Activated T-cell treated with anti-CD3 and anti-CD28 coated beads for 48 hours (primary cell): ENCODE data around the gene RUNX2.

Experiments used
- DNase-seq: peaks from one replicate; pipeline ENCODE4 v3.0.0-alpha.2; 2020; ENCODE audit warnings: low read depth

The RUNX2 gene

DNA sequence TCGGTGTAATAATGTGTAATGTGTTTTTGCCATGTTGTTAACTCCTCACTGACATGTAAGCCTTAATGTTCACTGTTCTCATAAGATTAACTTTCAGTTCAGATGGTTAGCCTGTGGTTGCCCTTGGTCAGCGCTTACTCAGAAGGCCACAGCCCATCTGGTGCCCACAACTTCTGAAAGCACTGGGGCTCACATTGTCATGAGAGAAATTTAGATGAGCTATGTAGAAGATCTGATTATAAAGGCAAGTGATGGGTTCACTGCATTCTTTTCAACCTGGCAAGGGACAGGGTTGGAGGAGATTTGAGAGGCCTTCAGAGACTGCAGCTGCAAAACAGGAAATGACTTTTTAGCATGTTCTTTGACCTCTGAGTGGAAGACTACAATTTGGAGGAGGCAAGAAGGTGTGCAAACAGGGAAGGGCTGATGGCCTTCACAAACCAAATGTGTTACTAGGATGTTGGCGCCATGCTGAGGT is 291.9 kb downstream of the RUNX2 start:
- no peak for DNase-seq

DNA sequence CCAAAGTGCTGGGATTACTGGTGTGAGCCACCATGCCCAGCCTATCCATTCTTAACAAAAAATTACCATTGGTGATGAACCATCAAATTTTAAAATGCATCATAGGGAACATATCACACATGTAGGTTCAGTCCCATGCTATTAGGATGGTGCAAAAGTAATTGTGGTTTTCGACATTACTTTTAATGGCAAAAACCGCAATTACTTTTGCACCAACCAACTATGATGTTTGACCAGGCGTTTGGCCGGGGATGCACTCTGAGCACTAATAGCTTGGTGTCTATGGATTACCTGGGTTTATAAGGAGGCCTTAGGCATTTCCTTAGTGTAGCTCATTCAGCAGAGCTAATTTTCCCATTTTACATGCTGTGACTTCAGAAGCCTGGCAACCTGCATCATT is 296.1 kb downstream of the RUNX2 start:
- no peak for DNase-seq

DNA sequence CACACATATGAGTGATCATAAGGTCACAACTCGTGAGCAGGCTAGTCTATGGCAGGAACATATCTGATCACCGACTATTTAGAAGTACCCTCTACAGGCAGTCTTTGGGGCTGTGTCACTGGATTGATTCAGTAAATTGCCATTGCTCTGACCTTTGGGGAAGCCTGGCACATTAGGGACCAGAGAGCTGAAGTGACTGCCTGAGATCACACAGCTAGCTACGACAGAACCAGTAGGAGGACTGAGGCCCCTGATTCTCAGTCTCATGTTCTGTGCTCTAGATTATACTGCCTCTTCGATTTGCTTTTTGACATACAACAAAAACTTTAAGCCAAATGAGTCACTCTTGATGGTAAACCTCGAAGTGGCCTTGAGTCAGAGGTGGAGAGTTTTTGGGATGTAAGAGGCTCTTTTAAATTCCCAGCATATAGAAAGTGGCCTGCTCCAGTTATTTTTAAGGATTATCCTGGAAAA is 297.1 kb downstream of the RUNX2 start:
- peak; percentile 33 for DNase-seq

DNA sequence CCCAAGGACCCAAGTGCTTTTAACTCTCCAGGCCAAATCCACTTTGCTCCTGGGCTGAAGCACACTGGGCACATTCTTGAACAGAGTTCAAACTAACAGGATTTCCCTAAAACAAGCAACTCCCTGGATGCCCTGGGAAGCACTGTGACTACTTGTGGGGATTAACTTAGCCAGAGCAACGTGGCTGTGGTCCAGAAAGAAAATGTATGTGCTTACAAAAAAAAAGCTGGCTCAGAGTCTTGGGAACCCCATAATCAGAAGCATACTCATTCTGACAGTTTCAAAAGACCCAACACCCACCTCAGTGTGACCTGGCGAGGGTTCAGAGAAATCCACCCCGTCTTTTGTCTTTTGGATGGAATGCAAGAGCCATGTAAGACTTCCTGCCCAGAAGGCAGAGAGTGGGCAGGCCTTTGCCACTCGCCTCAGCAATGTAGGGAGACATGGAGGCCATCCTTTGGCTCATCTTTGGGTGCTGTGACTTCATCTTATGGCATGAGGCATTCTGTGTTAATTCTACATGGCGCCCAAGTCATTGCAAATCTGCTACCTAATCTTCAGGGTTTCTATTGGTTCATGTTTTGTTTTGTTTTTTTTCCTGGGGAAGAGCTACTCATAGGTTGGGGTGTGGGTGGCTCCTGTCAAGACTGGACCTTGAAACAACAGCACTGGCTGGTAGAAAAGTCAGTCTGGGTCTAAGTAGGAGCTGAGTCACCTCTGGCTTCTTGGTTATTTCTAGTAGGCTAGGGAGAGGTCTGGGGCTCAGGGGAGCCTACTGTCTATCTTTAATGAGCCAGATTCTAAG is 298.2 kb downstream of the RUNX2 start:
- peak; percentile 41 for DNase-seq

DNA sequence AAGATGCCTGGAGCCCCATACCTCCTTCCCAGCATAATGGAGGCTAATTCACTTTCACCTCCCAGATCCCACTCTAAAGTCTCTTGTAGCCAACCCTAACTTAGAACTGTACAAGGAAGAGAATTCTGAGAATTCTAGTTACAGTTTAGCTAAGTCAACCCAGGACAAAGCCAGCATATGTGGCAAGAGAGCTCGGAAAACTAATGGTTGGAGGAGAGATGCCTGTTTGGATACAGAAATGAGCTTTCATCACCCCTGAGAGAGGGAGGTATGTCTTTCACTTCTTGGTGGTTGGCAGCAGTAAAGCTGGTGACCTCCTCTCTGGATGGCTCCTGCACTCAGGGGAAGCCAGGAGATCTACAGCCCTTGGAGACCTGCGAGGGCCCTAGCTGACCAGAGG is 302.2 kb downstream of the RUNX2 start:
- no peak for DNase-seq

DNA sequence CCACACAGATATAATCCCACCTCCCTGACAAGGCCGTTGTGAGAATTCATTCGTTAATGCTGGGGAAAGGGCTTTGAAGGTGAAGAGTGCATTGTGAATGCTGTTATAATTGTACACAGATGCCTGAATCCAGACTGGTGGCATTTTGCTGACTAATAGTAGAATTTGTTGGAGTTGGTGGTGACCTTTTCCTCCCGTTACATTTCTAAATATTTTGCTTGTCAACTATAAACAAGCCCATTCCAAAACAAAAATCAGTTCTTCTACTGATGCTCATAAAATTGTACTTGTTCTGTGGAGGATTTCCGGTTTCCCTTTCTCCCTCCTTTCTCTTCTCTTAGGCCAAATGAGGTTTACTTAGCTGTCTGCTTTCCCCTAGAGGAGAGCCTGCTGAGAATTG is 302.7 kb downstream of the RUNX2 start:
- no peak for DNase-seq

DNA sequence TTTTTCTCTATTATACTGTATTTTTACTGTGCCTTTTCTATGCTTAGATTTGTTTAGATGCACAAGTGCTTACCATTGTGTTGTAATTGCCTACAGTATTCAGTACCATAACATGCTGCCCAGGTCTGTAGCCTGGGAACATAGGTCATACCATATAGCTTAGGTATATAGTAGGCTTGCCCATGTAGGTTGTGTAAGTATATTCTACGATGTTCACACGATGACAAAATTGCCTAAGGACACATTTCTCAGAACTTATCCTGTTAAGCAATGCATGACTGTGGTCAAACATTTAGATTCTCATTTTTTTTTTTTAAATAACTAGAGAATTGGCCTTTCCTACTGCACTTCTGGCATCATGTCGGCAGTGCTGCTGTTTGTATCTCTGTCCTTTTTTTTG is 303.3 kb downstream of the RUNX2 start:
- DNase-seq = no peak

DNA sequence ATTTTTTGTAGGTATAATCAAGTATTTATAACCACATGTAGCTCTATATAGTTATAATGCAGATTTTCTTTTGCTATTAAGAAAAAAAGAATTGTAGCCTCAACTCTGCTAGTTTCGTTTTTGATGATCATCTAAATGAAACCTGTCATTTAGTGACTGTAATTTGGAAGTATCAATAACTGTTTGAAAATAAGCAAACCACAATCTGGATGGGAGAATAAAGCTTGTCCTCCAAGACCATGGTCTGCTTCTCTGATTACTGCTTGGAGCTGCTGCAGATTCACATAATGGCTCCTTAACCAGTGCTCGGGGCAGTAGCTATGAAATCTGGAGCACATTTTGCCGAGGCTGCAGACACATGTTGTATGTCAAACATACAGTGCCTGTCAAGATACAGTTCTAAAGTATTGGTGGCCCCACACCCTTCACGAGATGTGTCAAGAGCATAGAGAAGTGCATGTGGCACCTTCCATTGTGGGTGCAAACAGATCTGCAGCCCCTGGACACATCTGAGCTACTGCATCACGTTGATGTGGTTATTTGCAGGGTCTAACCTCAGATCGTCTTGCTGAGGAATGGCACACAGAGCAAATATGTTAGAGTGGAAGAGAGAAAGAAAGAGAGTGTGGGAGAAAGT is 305.3 kb downstream of the RUNX2 start:
- DNase-seq = no peak

DNA sequence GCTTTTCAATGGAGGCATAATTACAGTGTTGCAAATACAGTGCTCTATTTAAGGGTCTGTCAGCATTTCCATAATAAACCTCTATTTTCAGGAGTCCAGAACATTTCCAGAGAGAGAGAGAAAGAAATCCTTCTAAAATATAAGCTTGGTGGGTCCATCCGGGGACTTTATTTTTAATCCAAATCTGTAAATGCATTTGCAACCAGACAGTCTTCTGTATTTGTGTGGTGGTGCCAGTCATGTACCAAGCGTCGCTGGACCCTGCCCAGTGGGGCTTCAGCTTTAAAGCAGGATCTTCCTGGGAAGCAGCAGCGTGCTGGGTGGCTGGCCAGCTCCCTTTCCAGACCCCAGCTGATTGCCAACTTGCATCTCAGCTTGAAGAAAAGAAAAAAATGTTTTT is 306.1 kb downstream of the RUNX2 start:
- no peak for DNase-seq

DNA sequence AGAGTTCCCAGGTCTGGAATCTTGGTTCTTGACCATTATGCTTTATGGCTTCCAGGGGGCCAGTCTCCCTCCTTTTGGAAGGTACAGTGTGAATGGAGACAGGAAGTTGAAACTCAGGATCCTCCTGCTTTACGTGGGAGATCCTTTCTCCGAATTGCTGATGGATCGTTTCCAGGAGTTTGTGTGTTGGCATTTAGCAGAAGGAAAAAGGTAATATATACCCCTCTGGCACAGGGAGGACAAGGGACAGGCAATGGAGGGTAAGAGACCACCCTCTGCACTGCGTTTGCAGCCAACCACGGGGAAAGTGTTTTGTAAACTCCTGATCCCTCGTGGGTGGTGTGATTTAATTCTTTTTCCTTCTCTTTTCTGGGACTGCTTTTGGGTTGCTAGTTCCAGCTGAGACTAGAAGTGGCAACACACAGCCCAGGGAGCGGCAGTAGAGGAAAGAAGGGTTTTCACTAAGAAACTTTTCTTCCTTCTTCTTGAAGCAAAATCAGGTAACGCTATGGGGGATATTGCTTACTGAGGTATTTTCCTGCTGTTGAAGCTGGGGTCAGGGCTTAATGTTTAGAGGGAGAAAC is 307.2 kb downstream of the RUNX2 start:
- no peak for DNase-seq

DNA sequence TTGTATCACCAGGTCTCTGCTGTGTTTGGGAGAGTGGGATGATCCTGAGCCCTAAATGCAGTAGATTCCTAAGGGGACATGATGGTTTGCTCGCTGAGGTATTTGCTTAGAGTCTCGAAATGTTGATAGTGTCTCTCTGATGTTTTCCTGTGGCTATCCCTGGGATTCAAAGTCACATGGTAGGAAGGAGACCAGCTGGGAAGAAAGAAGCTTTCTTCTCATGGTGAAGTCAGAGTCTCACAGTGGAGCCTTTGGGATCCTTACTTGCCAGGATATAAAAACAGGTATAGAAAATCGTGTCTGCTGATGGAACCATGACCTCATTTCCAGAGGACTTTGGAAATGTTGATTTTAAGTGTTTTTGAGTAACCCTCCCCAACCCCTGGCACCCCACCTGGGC is 308.9 kb downstream of the RUNX2 start:
- DNase-seq = no peak

DNA sequence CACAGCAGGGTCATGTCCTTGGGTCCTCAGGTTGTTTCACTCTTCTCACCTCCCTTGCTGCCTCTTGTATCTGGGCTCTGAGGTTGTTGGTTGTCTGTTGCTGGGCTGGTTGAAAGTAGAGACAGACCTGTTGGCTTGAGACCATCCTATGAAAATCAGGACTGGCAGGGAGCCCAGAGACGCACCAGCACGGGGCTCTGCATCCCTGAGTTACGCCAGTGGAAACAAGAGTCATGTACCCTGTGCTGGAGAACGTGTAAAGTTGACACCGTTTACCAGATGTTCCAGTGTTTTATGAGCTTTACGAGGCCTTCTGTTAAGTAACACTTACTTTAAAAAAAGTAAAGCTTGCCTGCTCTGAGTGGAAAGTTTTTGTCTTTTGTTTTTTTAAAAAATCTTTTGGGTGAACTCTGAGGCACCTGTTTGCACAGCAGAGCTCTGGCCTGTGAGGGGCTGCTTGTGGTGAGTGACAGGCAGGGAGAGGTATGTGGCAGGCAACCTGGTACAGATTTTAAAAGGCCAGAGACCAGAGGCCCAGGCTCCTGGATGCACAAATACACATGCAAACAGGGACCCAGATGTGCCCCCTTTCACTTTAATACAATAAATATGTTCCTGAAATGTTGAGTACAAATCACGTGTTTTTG is 309.6 kb downstream of the RUNX2 start:
- DNase-seq = no peak

DNA sequence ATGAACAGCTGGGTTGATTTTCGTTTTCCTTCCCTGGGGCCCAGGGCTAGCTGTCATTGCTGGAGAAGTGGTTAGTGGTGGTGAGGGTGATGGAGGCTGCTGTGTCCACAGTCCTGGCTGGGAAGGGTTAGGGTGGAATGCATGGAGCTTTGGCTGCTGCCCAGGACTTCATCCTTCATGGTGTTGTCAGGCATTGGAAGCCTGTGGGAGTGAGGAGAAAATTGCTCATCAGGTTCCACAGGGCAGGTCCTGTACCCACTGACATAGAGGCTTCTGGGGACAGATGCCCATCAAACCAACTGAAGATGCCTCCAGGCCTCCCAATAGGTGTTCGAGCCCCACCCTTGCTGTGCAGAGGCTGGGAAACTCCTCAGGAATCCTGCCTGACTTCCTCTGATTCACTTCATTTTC is 312.0 kb downstream of the RUNX2 start:
- DNase-seq = no peak

DNA sequence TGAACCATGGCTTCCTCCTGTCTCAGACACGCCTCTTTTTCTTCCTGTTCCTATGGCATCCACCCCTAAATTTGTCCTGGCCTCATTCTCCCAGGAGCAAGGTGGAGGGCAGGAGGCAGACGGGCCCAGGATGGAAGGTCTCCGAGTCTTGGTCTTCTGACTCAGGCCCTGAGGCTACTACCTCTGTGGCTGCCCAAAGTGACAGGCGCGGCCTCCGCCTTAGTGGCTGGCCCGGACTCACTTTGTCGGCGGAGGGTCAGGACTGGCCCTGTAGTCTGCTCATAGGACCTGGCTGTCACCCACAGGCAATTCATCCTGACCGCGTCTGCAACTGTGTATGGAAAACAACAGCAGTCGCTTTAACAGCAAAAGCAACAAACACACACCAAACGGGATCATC is 312.7 kb downstream of the RUNX2 start:
- no peak for DNase-seq

DNA sequence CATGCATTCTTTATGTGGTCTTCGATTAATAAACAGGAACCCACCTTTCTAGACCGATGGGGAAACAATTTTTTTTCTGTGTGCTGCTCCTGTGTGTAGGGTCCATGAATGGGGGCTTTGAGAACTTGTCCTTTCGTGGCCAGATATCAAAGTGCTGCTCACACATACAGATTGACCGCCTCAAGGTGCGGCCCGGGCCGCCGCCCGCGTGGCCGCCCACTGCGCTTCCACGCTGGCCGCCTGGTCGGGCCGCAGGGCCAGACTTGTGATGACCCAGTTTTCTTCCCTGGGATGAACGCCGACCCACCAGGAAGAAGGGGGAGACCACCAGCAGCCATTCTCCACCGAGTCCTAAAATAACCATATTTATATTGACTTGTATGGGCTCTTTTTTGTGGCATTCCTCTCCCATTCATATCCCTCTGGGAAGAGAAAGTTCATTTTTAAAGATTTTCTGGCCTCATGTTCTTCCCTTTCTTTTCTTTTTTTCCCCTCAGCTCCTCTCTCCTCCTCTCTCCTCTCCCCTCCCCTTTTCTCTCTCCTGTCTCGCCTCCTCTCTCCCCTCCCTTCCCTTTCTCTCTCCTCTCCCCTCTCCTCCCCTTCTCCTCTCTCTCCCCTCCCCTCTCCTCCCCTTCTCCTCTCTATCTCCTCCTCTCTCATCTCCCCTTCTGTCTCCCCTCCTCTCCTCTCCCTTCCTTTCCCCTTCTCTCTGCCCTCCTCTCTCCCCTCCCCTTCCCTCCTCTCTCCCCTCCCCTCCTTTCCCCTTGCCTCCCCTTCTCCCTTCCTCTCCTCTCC is 314.4 kb downstream of the RUNX2 start:
- DNase-seq = no peak

DNA sequence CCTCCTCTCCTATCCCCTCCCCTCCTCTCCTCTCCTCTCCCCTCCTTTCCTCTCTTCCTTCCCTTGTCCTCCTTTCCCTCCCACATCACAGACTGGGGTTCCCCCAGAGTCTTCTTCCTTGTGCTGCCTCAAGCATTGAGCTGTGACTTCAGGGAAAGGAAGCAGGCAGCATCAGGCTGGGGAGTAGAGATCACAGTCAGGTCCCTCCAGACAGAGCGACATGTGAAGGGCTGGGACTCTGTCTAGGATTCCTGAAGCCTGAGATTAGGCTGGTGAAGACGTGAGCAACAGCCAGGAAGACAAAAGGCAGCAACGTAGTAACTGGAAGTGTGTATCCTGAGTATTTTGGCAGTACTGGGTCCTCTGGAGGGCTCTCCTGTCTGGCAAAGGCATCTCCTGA is 315.0 kb downstream of the RUNX2 start:
- no peak for DNase-seq

DNA sequence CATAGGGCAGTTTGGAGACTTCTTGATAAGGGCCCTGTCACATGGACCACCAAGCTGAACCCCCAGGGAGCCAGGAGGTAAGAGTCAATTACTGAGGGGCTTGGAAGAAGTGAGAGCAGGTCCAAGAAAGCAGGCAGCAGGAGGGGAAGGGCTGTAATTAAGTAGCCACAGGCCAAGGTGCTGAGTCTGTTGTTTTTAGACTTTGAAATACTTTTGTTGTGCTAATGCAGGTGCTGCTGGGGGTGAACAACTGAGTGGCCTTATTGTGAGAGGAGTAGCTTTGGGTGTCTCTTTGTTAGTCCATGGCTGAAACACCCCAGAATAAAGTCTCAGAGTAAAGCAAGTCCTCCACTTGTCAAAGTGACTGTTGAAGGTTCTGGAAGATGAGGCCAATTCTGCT is 316.6 kb downstream of the RUNX2 start:
- DNase-seq = no peak

DNA sequence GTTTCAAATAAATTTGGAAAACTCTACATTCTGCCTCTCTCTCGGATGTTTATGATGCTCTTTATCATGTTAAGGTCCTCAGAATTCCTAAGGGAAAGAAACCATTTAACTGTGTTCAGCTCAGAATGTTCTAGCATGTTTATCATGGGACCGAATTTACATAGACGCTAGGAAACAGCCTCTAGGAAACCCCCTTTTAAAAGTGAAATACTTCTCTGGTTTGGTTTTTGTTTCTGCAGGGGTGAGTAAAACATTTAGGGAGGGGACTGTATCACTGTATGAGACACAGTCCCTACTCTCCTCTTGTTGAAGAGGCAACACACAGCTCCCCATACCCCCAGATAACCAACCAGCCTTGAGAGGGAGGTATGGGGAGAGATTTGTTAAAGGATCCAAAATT is 317.2 kb downstream of the RUNX2 start:
- DNase-seq = no peak

DNA sequence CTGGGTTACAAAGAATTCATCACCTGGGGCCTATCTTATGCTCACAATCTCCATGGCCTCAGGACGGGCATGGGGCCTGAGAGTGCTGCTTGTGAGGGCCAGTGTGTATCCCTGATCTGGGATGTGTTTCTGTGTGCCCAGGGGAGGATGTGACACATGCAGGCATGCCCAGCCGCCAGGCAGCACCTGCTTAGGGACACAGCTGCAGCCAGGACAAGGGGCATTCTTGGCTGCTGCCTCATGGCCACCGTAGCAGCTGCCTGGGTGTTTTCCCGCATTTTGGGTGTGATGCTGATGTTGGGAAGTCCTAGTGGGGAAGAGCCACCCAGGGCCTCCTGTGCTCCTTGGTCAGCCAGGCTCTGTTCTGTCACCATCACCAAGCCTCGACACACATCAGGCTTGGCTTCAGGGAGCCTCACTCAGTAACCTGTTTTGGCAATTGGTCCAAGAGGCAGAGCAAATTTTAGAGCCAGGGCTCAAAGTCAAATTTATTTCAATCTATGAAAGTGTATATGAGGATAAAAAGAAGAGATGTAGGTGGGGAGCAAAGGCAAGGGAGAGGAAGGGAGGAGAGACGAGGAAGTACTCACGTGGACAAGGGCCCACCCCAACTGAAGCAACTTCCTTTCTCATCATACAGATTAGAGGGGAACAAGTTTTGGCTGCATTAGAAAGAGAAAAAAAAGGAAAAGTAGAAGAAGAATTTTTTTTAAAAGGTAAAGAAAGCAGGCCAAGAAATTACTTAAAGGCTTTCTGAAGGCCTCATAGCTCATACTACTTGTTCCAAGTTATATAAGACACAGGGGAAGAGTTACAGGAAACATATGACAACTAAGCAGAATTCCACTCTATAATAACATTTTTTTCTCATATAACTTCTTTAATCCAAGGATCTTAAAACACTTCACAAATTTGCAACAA is 319.5 kb downstream of the RUNX2 start:
- DNase-seq = no peak

DNA sequence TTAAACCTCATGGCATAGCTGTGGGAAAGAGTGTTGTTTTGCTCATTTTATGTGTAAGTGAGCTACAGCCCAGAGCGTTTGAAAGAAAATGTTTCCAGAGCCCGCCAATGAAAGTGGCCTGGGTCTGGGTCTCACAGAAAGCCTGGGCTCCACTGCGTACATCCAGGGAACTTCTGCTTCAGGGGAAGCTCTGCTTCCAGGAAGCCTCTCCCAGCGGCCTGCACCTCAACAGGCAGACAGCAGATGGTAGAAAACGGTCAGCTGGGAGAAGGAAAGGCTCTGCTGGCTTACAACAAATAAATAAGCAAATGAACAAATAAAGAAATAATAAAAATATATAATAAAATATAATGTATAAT is 320.1 kb downstream of the RUNX2 start:
- DNase-seq = no peak
